ENCODE results near the gene SLC25A11. TPM values are rescaled to one million over a fixed set of nuclear protein-coding genes. Genes with fewer than 3 reads are reported as not detected.

The SLC25A11 gene
- total and polyA plus RNA-seq, 4 donors = 28.5 to 54.1 (median 46.0) TPM

GRCh38 chr17:4940555-4941318, 891 bp upstream of the SLC25A11 start:
- DNase-seq (ENCODE audit: low spot score) = peak; percentile 51
- H3K36me3 ChIP-seq (ENCODE audit: control insufficient read depth in 4 of 4, insufficient read depth in 3 of 4, low read depth in 1 of 4, low read length in 3 of 4) = peaks cover 4 to 31% (median 20%) of the 10 kb centered on the region in 4 donors
- H3K4me3 ChIP-seq (ENCODE audit: low read depth in 1 of 3, low read length in 3 of 3) = peak overlapping the region; percentile 79 to 89 (median 83)
- peaks cover 8 to 54% (median 40%) of the 10 kb centered on the region in 4 donors for H3K4me1 ChIP-seq (ENCODE audit: control insufficient read depth in 4 of 4, insufficient read depth in 4 of 4, low read length in 3 of 4)
- peak overlapping the region; percentile 80 to 93 for H3K9ac ChIP-seq (ENCODE audit: low read depth in 1 of 2, low read length in 2 of 2)
- TF ChIP-seq ZBTB33 (IDR thresholded peaks at IDR 0.05) = no peak
- peak in 1 of 2 donors; percentile 7 for TF ChIP-seq EGR1 (IDR thresholded peaks at IDR 0.05; ENCODE audit: low read depth in 2 of 2)
- no peaks in the 10 kb centered on the region for H3K27me3 ChIP-seq (ENCODE audit: control insufficient read depth in 4 of 4, insufficient read depth in 4 of 4, low read length in 3 of 4)
- peak overlapping the region; percentile 89 to 90 for H3K27ac ChIP-seq (ENCODE audit: low read depth in 1 of 2, low read length in 2 of 2)
- under 1% methylated on average over 29 of the region's 29 CpGs for WGBS
- no peaks in the 10 kb centered on the region for H3K9me3 ChIP-seq (ENCODE audit: control insufficient read depth in 4 of 4, low read length in 3 of 4)

- peaks cover 8 to 48% (median 31%) of the 10 kb centered on the region in 4 donors for H3K4me1 ChIP-seq (ENCODE audit: control insufficient read depth in 4 of 4, insufficient read depth in 4 of 4, low read length in 3 of 4)
- peaks cover 4 to 25% (median 14%) of the 10 kb centered on the region in 4 donors for H3K36me3 ChIP-seq (ENCODE audit: control insufficient read depth in 4 of 4, insufficient read depth in 3 of 4, low read depth in 1 of 4, low read length in 3 of 4)
- DNase-seq (ENCODE audit: low spot score) = no peak
Measured at GRCh38 chr17:4939546-4939795, 375 bp downstream of the SLC25A11 start.

GRCh38 chr17:4938688-4939545, 929 bp downstream of the SLC25A11 start:
- H3K4me1 ChIP-seq (ENCODE audit: control insufficient read depth in 4 of 4, insufficient read depth in 4 of 4, low read length in 3 of 4) = peaks cover 8 to 50% (median 35%) of the 10 kb centered on the region in 4 donors
- H3K27me3 ChIP-seq (ENCODE audit: control insufficient read depth in 4 of 4, insufficient read depth in 4 of 4, low read length in 3 of 4) = no peaks in the 10 kb centered on the region
- peaks cover 4 to 21% (median 13%) of the 10 kb centered on the region in 4 donors for H3K36me3 ChIP-seq (ENCODE audit: control insufficient read depth in 4 of 4, insufficient read depth in 3 of 4, low read depth in 1 of 4, low read length in 3 of 4)
- peak overlapping the region; percentile 79 to 89 (median 83) for H3K4me3 ChIP-seq (ENCODE audit: low read depth in 1 of 3, low read length in 3 of 3)
- H3K9ac ChIP-seq (ENCODE audit: low read depth in 1 of 2, low read length in 2 of 2) = peak overlapping the region; percentile 69 to 78
- no peak for DNase-seq (ENCODE audit: low spot score)
- peak overlapping the region; percentile 89 to 90 for H3K27ac ChIP-seq (ENCODE audit: low read depth in 1 of 2, low read length in 2 of 2)
- WGBS = 56% methylated on average over 19 of the region's 19 CpGs
- TF ChIP-seq MAX (IDR thresholded peaks at IDR 0.05) = no peak
- peak in 1 of 2 donors; percentile 32 for TF ChIP-seq RXRA (IDR thresholded peaks at IDR 0.05)
- peak; percentile 29 for TF ChIP-seq NR2F2 (IDR thresholded peaks at IDR 0.05)
- H3K9me3 ChIP-seq (ENCODE audit: control insufficient read depth in 4 of 4, low read length in 3 of 4) = no peaks in the 10 kb centered on the region

More at GRCh38 chr17:4939546-4939795, 375 bp downstream of the SLC25A11 start:
- WGBS = under 1% methylated on average over 16 of the region's 16 CpGs
- TF ChIP-seq RXRA (IDR thresholded peaks at IDR 0.05) (no peak), JUND (IDR thresholded peaks at IDR 0.05) (no peak), EGR1 (IDR thresholded peaks at IDR 0.05; ENCODE audit: low read depth in 2 of 2) (no peak)
- Histone ChIP-seq H3K27me3 (ENCODE audit: control insufficient read depth in 4 of 4, insufficient read depth in 4 of 4, low read length in 3 of 4) (no peaks in the 10 kb centered on the region), H3K4me3 (ENCODE audit: low read depth in 1 of 3, low read length in 3 of 3) (peak overlapping the region; percentile 79 to 89 (median 83)), H3K27ac (ENCODE audit: low read depth in 1 of 2, low read length in 2 of 2) (peak overlapping the region; percentile 89 to 90), H3K9ac (ENCODE audit: low read depth in 1 of 2, low read length in 2 of 2) (peak overlapping the region; percentile 69 to 78), H3K9me3 (ENCODE audit: control insufficient read depth in 4 of 4, low read length in 3 of 4) (no peaks in the 10 kb centered on the region)

- no peak overlapping the region for H3K4me3 ChIP-seq (ENCODE audit: low read depth in 1 of 3, low read length in 3 of 3)
- H3K27me3 ChIP-seq (ENCODE audit: control insufficient read depth in 4 of 4, insufficient read depth in 4 of 4, low read length in 3 of 4) = no peaks in the 10 kb centered on the region
- H3K27ac ChIP-seq (ENCODE audit: low read depth in 1 of 2, low read length in 2 of 2) = no peak overlapping the region
- H3K4me1 ChIP-seq (ENCODE audit: control insufficient read depth in 4 of 4, insufficient read depth in 4 of 4, low read length in 3 of 4) = peaks cover 8 to 47% (median 33%) of the 10 kb centered on the region in 4 donors
- TF ChIP-seq YY1 (IDR thresholded peaks at IDR 0.05) = no peak
- no peak for TF ChIP-seq SP1 (IDR thresholded peaks at IDR 0.05)
- no peak for TF ChIP-seq REST (IDR thresholded peaks at IDR 0.05)
- no peak for DNase-seq (ENCODE audit: low spot score)
- peak overlapping the region in 1 of 2 donors; percentile 69 for H3K9ac ChIP-seq (ENCODE audit: low read depth in 1 of 2, low read length in 2 of 2)
- H3K9me3 ChIP-seq (ENCODE audit: control insufficient read depth in 4 of 4, low read length in 3 of 4) = no peaks in the 10 kb centered on the region
- H3K36me3 ChIP-seq (ENCODE audit: control insufficient read depth in 4 of 4, insufficient read depth in 3 of 4, low read depth in 1 of 4, low read length in 3 of 4) = peaks cover 1 to 16% (median 11%) of the 10 kb centered on the region in 4 donors
- WGBS = 95% methylated on average over 11 of the region's 11 CpGs
Measured at GRCh38 chr17:4938069-4938491, 1.8 kb downstream of the SLC25A11 start.

Measured in liver (tissue), 9 donors.